Measurements from ENCODE around the gene GAL3ST1. TPM values are rescaled to one million over a fixed set of nuclear protein-coding genes. Genes with fewer than 3 reads are reported as not detected.

The GAL3ST1 gene
- total and polyA plus RNA-seq, 2 donors (not counting 1 experiment from before 2014, with no cell fraction given): 0.06 to 0.17 TPM

- H3K4me1 ChIP-seq (ENCODE audit: control insufficient read depth, extremely low read depth, insufficient read depth, low read length): no peaks in the 10 kb centered on the region
- no peaks in the 10 kb centered on the region for H4K20me1 ChIP-seq (ENCODE audit: control insufficient read depth, extremely low read depth, insufficient read depth, low read length)
- H2AFZ ChIP-seq (ENCODE audit: low read length): no peak overlapping the region
- H3K9me3 ChIP-seq (ENCODE audit: control insufficient read depth, insufficient read depth, low read depth, low read length): no peaks in the 10 kb centered on the region
- TF ChIP-seq EZH2 (IDR thresholded peaks at IDR 0.05; ENCODE audit: low read length, missing control alignments) (no peak), CTCF (conservative IDR thresholded peaks at IDR 0.05 in 1 of 2, IDR thresholded peaks at IDR 0.05 in 1 of 2; ENCODE audit: low read depth in 1 of 2, low read length in 2 of 2) (no peak)
- no peak overlapping the region for H3K9ac ChIP-seq (ENCODE audit: insufficient read depth, low read length)
- no peak overlapping the region for H3K4me2 ChIP-seq (ENCODE audit: extremely low read depth, insufficient read depth, low read length)
- H3K36me3 ChIP-seq (ENCODE audit: control insufficient read depth, insufficient read depth, low read length): no peaks in the 10 kb centered on the region
- H3K79me2 ChIP-seq (ENCODE audit: control insufficient read depth, insufficient read depth, low read length): no peaks in the 10 kb centered on the region
- no peak overlapping the region for H3K27ac ChIP-seq (ENCODE audit: insufficient read depth, low read length)
- peak in 1 of 2 donors; percentile 35 for DNase-seq (ENCODE audit: low read depth in 2 of 2)
- H3K27me3 ChIP-seq (ENCODE audit: control insufficient read depth, insufficient read depth, low read length): peaks cover 14% of the 10 kb centered on the region
- H3K4me3 ChIP-seq (replicated peaks in 1 of 4; ENCODE audit: control extremely low read depth in 1 of 4, insufficient read depth in 1 of 4, low read depth in 3 of 4, low read length in 4 of 4): no peak overlapping the region
Observed at GRCh38 chr22:30538280-30538679, 36.2 kb downstream of the GAL3ST1 start.

- Histone ChIP-seq H3K36me3 (ENCODE audit: control insufficient read depth, insufficient read depth, low read length) (no peaks in the 10 kb centered on the region), H3K9ac (ENCODE audit: insufficient read depth, low read length) (no peak overlapping the region), H3K4me1 (ENCODE audit: control insufficient read depth, extremely low read depth, insufficient read depth, low read length) (no peaks in the 10 kb centered on the region), H3K4me2 (ENCODE audit: extremely low read depth, insufficient read depth, low read length) (no peak overlapping the region), H3K4me3 (replicated peaks in 1 of 4; ENCODE audit: control extremely low read depth in 1 of 4, insufficient read depth in 1 of 4, low read depth in 3 of 4, low read length in 4 of 4) (no peak overlapping the region), H3K27me3 (ENCODE audit: control insufficient read depth, insufficient read depth, low read length) (peaks cover 6% of the 10 kb centered on the region), H3K9me3 (ENCODE audit: control insufficient read depth, insufficient read depth, low read depth, low read length) (no peaks in the 10 kb centered on the region), H4K20me1 (ENCODE audit: control insufficient read depth, extremely low read depth, insufficient read depth, low read length) (no peaks in the 10 kb centered on the region), H2AFZ (ENCODE audit: low read length) (no peak overlapping the region), H3K27ac (ENCODE audit: insufficient read depth, low read length) (no peak overlapping the region), H3K79me2 (ENCODE audit: control insufficient read depth, insufficient read depth, low read length) (no peaks in the 10 kb centered on the region)
- TF ChIP-seq CTCF (conservative IDR thresholded peaks at IDR 0.05 in 1 of 2, IDR thresholded peaks at IDR 0.05 in 1 of 2; ENCODE audit: low read depth in 1 of 2, low read length in 2 of 2): no peak
- TF ChIP-seq EZH2 (IDR thresholded peaks at IDR 0.05; ENCODE audit: low read length, missing control alignments): no peak
- DNase-seq (ENCODE audit: low read depth in 2 of 2): no peak
Observed at GRCh38 chr22:30537083-30537731, 37.3 kb downstream of the GAL3ST1 start.

GRCh38 chr22:30535182-30535581 lies 39.3 kb downstream of the GAL3ST1 start:
- Histone ChIP-seq H3K9ac (ENCODE audit: insufficient read depth, low read length) (no peak overlapping the region), H3K79me2 (ENCODE audit: control insufficient read depth, insufficient read depth, low read length) (no peaks in the 10 kb centered on the region), H2AFZ (ENCODE audit: low read length) (no peak overlapping the region), H3K9me3 (ENCODE audit: control insufficient read depth, insufficient read depth, low read depth, low read length) (no peaks in the 10 kb centered on the region), H3K27me3 (ENCODE audit: control insufficient read depth, insufficient read depth, low read length) (peaks cover 3% of the 10 kb centered on the region), H3K4me2 (ENCODE audit: extremely low read depth, insufficient read depth, low read length) (no peak overlapping the region), H3K36me3 (ENCODE audit: control insufficient read depth, insufficient read depth, low read length) (no peaks in the 10 kb centered on the region), H4K20me1 (ENCODE audit: control insufficient read depth, extremely low read depth, insufficient read depth, low read length) (no peaks in the 10 kb centered on the region), H3K27ac (ENCODE audit: insufficient read depth, low read length) (no peak overlapping the region), H3K4me1 (ENCODE audit: control insufficient read depth, extremely low read depth, insufficient read depth, low read length) (no peaks in the 10 kb centered on the region), H3K4me3 (replicated peaks in 1 of 4; ENCODE audit: control extremely low read depth in 1 of 4, insufficient read depth in 1 of 4, low read depth in 3 of 4, low read length in 4 of 4) (no peak overlapping the region)
- no peak for TF ChIP-seq EZH2 (IDR thresholded peaks at IDR 0.05; ENCODE audit: low read length, missing control alignments)
- TF ChIP-seq CTCF (conservative IDR thresholded peaks at IDR 0.05 in 1 of 2, IDR thresholded peaks at IDR 0.05 in 1 of 2; ENCODE audit: low read depth in 1 of 2, low read length in 2 of 2): no peak
- DNase-seq (ENCODE audit: low read depth in 2 of 2): peak in 1 of 2 donors; percentile 8
